A673 (cell line): ENCODE results near the gene PRIM1. TPM values are rescaled to one million over a fixed set of nuclear protein-coding genes. Genes with fewer than 3 reads are reported as not detected.

Experiments
- BruUV-seq: library from RNA; stranded (reverse); fragments of 400-500 nt; replicated peaks from 2 replicates; lab custom pipeline; 2021; lab: Mats Ljungman, UMichigan
- CTCF ChIA-PET: fragments of 300-600 bp; sonication (Branson Sonifier 250); formaldehyde crosslinking; loops from one replicate; lab custom pipeline; 2022; ENCODE audit warnings: antibody characterized with exemption; lab: Charles Lee
- POLR2A ChIA-PET: fragments of 300-600 bp; sonication (Branson Sonifier 250); formaldehyde crosslinking; loops from one replicate; lab custom pipeline; 2022; ENCODE audit warnings: antibody characterized with exemption; ENCODE audit not compliant: low non-redundant PET; lab: Charles Lee
- DNase-seq: peaks from one replicate; pipeline ENCODE4 v3.0.0-alpha.2; 2015; ENCODE audit warnings: low spot score
- H3K27ac ChIP-seq: fragments of 200-600 bp; sonication (generic); 2 replicates; pipeline ENCODE4 v1.5.1; 2016; ENCODE audit warnings: mixed run types, low read depth, mild to moderate bottlenecking, mixed read lengths, antibody characterized with exemption, low read length; ENCODE audit not compliant: poor library complexity, severe bottlenecking
- H3K27me3 ChIP-seq: fragments of 200-600 bp; sonication (generic); replicated peaks from 2 replicates; pipeline ENCODE4 v1.6.1; 2017; ENCODE audit warnings: mixed run types, low read depth, mild to moderate bottlenecking, mixed read lengths, antibody characterized with exemption, low read length; ENCODE audit not compliant: insufficient read depth, poor library complexity
- H3K36me3 ChIP-seq: fragments of 200-600 bp; sonication (generic); 2 replicates; pipeline ENCODE4 v1.6.1; 2016; ENCODE audit warnings: mixed run types, mild to moderate bottlenecking, mixed read lengths, antibody characterized with exemption, low read length; ENCODE audit not compliant: insufficient read depth, poor library complexity, severe bottlenecking
- H3K4me1 ChIP-seq: fragments of 200-600 bp; sonication (generic); 2 replicates; pipeline ENCODE4 v1.6.1; 2017; ENCODE audit warnings: mixed run types, mild to moderate bottlenecking, mixed read lengths, antibody characterized with exemption, low read length; ENCODE audit not compliant: insufficient read depth, poor library complexity, severe bottlenecking
- H3K4me3 ChIP-seq: fragments of 200-600 bp; sonication (generic); 2 replicates; pipeline ENCODE4 v1.5.1; 2016; ENCODE audit warnings: low read depth, mixed run types, mild to moderate bottlenecking, mixed read lengths, low read length; ENCODE audit not compliant: poor library complexity, severe bottlenecking
- H3K9me3 ChIP-seq: fragments of 200-600 bp; sonication (generic); 2 replicates; pipeline ENCODE4 v1.6.1; 2016; ENCODE audit warnings: mixed run types, low read depth, mild to moderate bottlenecking, mixed read lengths, antibody characterized with exemption, low read length; ENCODE audit not compliant: poor library complexity, severe bottlenecking
- EZH2 ChIP-seq: fragments of 200-600 bp; sonication (generic); IDR thresholded peaks from 2 replicates; pipeline ENCODE4 v1.6.1; 2017; ENCODE audit warnings: borderline replicate concordance, low read depth, mild to moderate bottlenecking, mixed read lengths, antibody characterized with exemption, low read length; ENCODE audit not compliant: poor library complexity, severe bottlenecking
- intact Hi-C: fragments of 100-400 bp; cut with micrococcal nuclease; formaldehyde crosslinking; loops from one replicate; pipeline ENCODE4 v1.10.0; 2022; ENCODE audit not compliant: unreplicated experiment
- total RNA-seq: library from RNA; stranded (reverse); gene quantifications from 2 replicates; pipeline ENCODE4 v1.2.3, GENCODE V29; 2021
- TF ChIP-seq, protein P1 (sequence below): fragments of 300-800, 200-600 bp; sonication (generic); conservative IDR thresholded peaks from 2 replicates; pipeline ENCODE4 v1.5.1; 2017; ENCODE audit warnings: low read depth, mild to moderate bottlenecking, antibody characterized with exemption, low read length, moderate library complexity, mixed read lengths

Gene PRIM1
- total RNA-seq, 1 experiment from 2014 or later, result 51.9 TPM

DNA sequence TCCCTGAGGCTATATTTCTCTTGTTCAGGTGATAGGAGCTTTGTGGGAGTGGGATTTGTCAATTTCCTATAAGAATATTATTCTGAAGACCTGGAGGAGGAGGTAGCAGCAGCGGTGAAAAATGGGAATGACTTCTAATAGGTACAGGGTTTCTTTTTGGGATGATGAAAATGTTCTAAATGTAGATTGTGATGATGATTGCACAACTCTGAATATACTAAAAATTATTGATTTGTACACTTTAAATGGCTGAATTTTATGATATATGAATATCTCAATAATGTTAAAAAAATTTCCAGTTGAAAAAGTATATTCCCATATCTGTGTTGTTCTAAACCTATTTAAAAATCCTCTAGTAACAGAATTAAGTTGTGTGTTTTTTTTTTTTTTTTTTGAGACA is 33.8 kb upstream of the PRIM1 start:
- DNase-seq, result no peak
- POLR2A ChIA-PET, result no interaction called here
- Histone ChIP-seq H3K36me3 (no peaks in the 10 kb centered on the region), H3K4me1 (no peaks in the 10 kb centered on the region), H3K27me3 (no peaks in the 10 kb centered on the region), H3K27ac (no peak overlapping the region), H3K4me3 (no peak overlapping the region), H3K9me3 (no peaks in the 10 kb centered on the region)
- TF ChIP-seq, protein P1, sequence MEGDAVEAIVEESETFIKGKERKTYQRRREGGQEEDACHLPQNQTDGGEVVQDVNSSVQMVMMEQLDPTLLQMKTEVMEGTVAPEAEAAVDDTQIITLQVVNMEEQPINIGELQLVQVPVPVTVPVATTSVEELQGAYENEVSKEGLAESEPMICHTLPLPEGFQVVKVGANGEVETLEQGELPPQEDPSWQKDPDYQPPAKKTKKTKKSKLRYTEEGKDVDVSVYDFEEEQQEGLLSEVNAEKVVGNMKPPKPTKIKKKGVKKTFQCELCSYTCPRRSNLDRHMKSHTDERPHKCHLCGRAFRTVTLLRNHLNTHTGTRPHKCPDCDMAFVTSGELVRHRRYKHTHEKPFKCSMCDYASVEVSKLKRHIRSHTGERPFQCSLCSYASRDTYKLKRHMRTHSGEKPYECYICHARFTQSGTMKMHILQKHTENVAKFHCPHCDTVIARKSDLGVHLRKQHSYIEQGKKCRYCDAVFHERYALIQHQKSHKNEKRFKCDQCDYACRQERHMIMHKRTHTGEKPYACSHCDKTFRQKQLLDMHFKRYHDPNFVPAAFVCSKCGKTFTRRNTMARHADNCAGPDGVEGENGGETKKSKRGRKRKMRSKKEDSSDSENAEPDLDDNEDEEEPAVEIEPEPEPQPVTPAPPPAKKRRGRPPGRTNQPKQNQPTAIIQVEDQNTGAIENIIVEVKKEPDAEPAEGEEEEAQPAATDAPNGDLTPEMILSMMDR, result no peak
- no peak for TF ChIP-seq EZH2
- CTCF ChIA-PET, result no interaction called here
- intact Hi-C loops, result no loop called here
- no TSS peak for BruUV-seq

DNA sequence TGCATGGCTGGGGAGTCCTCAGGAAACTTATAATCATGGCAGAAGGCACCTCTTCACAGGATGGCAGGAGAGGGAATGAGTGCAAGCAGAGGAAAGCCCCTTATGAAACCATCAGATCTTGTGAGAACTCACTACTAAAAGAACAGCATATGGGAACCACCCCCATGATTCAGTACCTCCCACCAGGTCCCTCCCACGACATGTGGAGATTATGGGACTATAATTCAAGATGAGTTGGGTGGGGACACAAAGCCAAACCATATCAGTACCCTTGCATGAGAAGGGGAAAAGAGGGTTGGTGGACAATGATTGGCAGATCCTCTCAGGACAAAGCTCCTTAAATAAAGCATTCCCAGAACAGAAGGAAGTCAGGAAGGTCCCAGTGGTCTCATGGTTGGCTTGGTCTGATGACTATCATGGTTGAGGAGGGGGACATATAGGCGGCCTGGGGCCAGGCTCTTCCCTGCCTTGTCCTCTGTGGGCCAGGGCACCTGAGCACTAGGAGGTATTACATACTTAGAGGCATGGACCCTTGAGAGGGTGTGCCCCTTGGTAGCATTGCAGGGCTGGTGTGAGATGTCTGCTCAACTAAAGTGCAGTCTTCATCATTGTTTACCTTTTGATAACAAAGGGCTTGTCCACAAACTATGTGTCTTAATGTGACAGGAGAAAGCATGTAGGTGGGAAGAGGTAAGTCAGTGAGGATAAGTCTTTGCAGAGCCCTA is 33.2 kb upstream of the PRIM1 start:
- H3K9me3 ChIP-seq, result no peaks in the 10 kb centered on the region
- no peak overlapping the region for H3K27ac ChIP-seq
- TF ChIP-seq, protein P1, result no peak
- TF ChIP-seq EZH2, result no peak
- no TSS peak for BruUV-seq
- no peaks in the 10 kb centered on the region for H3K27me3 ChIP-seq
- intact Hi-C loops, result no loop called here
- no peaks in the 10 kb centered on the region for H3K36me3 ChIP-seq
- ChIA-PET CTCF (no interaction called here), POLR2A (no interaction called here)
- H3K4me1 ChIP-seq, result no peaks in the 10 kb centered on the region
- H3K4me3 ChIP-seq, result no peak overlapping the region
- no peak for DNase-seq

DNA sequence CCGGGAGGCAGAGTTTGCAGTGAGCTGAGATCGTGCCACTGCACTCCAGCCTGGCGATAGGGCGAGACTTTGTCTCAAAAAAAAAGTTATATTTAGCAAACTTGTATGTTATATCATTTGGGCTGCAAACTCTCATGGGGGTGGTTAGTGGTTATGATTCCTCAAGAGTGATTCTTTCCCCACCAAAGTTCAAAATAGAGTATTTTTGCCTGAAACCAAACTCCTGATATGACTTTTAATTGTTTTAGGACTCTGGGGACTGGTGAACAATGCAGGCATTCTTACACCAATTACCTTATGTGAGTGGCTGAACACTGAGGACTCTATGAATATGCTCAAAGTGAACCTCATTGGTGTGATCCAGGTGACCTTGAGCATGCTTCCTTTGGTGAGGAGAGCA is 29.6 kb upstream of the PRIM1 start:
- Histone ChIP-seq H3K4me3 (no peak overlapping the region), H3K36me3 (no peaks in the 10 kb centered on the region), H3K27ac (no peak overlapping the region), H3K9me3 (no peaks in the 10 kb centered on the region), H3K4me1 (no peaks in the 10 kb centered on the region), H3K27me3 (no peaks in the 10 kb centered on the region)
- no peak for DNase-seq
- TF ChIP-seq EZH2, result no peak
- TF ChIP-seq, protein P1, result no peak
- CTCF ChIA-PET, result no interaction called here
- POLR2A ChIA-PET, result no interaction called here
- no TSS peak for BruUV-seq
- intact Hi-C loops, result no loop called here
